ENCODE data around the gene BTBD16.

The BTBD16 gene

GRCh38 chr10:122241836-122242235, 29.3 kb upstream of the BTBD16 start:
- TF ChIP-seq CTCF (conservative IDR thresholded peaks at IDR 0.05) = no peak
- H3K27ac ChIP-seq = no peak overlapping the region

- no peak overlapping the region for H3K27ac ChIP-seq
- TF ChIP-seq CTCF (conservative IDR thresholded peaks at IDR 0.05) = no peak
These were observed 27.5 kb upstream of the BTBD16 start for GRCh38 chr10:122243550-122243949.

- no peak for TF ChIP-seq CTCF (conservative IDR thresholded peaks at IDR 0.05)
These were observed 26.8 kb upstream of the BTBD16 start for GRCh38 chr10:122244001-122244975.

GRCh38 chr10:122245136-122245535, 26.0 kb upstream of the BTBD16 start:
- no peak for TF ChIP-seq CTCF (conservative IDR thresholded peaks at IDR 0.05)

More at GRCh38 chr10:122244001-122244975, 26.8 kb upstream of the BTBD16 start:
- no peak overlapping the region for H3K27ac ChIP-seq

GRCh38 chr10:122245897-122246296, 25.2 kb upstream of the BTBD16 start:
- TF ChIP-seq CTCF (conservative IDR thresholded peaks at IDR 0.05) = no peak
- H3K27ac ChIP-seq = no peak overlapping the region

More at GRCh38 chr10:122245136-122245535, 26.0 kb upstream of the BTBD16 start:
- no peak overlapping the region for H3K27ac ChIP-seq

- TF ChIP-seq CTCF (conservative IDR thresholded peaks at IDR 0.05) = no peak
- H3K27ac ChIP-seq = no peak overlapping the region
These were observed 24.1 kb upstream of the BTBD16 start for GRCh38 chr10:122246830-122247520.
